HG03175 (cell line): ENCODE results near the gene FRMPD1.

Source experiments
- ATAC-seq: cut with Tn5 transposase; IDR thresholded peaks from one replicate; pipeline ENCODE4 v1.9.1; 2021; ENCODE audit warnings: mild to moderate bottlenecking, moderate library complexity; ENCODE audit not compliant: unreplicated experiment

FRMPD1 gene

DNA sequence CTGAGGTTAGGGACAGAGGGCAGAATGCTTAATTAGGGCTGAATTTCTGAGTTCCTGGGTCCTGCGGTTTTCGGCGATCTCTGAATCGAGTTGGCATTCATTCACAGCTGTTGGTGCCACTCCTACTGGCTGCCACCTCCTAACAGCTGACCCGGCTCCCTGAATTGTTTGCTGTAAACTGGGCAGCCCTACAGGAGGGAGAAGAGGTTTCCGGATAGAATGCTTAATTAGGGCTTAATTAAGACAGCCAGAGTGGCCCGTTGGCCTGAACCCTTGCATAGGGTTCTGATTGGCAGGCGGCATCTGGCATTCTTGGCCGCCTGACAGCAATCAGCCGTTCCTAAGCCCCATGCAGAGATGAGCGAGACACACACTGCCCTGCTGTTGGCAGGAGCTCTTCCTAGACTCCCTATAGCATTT lies 25.7 kb downstream of the FRMPD1 start:
- no peak for ATAC-seq

DNA sequence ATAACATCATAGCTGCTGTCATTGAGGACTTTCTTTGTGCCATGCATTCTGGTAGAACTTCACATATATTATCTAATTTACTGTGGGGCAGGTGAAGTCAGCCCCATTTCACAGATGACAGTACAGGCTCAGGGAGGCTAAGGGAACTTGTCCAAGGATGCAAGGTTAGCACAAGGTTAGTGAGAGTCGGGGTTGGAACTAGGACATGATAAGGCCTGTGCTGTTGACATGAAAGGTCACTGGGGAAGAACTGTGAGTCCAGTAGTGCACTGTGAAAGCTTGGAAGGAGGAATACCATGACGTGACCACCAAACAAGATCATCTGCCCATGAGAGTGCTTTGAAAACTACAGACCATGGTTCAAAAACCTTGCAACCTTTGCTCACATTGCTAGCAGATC lies 26.7 kb downstream of the FRMPD1 start:
- no peak for ATAC-seq

DNA sequence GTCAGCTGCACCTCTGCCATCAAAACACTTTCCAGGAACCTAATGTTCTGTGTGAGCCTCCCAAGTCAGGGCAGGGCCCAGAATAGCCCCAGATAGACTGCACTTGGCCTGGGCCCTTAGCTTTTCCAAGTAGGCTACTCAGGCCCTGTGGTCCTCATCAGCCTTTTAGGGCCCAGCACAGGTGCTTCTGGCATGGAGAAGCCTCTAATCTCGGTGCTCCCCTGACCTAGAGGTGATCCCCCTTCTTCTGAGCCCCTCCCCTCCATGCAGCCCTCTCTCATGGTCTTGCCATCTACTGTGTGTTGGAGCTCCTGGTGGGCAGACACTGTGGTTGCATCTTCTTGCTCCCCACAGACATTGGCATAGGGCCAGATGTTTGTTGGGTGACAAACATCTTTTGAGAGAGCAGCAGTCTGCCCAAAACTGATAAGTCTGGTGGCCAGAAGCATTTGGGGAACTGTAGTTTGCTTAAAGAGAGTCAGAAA lies 28.1 kb downstream of the FRMPD1 start:
- no peak for ATAC-seq

DNA sequence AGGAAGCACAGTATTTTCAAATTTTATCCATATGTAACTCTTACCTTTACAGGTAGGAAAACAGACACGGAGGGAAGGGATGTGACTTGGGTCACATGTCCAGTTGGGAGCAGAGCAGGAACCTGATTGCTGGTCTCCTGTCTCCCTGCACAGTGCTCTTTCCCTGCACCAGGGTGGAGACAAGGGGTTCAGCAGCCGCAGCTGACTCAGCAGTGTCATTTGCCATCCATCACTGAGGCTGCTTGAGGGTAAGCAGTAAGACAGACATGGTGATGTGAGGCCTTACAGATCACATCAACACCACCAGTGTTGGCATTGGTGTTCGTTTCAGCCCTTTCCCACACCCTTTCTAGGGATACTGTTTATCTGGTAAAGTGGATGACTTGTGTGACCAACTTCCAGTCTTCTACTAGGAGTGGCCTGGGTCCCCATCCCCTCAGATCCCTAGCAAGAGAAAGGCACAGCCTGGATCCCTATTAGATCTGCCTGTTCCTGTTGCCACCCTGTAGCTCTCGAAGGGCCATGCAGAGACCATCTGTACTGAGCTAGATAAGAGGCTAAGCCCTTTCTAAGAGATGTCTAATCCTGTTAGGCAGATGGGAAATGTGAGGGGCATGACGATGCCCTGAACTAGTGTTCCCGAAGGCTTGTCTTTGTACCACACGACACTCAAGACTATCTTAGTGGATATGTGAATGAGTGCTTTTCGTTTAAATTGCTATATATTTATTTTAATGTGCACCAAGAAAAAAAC lies 29.1 kb downstream of the FRMPD1 start:
- ATAC-seq: no peak

DNA sequence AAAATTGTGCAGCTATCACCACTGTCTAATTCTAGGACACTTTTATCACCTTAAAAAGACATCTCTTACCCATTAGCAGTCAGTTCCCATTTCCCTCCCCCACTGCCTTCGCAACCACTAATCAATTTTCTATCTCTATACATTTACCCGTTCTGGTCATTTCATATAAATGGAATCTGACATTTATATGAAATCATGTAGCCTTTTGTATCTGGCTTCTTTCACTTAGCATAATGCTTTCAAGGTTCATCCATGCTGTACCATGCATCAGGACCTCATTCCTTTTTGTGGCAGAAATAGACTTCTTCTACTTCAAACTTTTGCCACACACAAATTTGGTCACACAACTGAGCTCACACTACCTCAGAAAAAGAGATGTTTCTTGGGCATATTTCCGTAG lies 32.2 kb downstream of the FRMPD1 start:
- ATAC-seq: no peak

DNA sequence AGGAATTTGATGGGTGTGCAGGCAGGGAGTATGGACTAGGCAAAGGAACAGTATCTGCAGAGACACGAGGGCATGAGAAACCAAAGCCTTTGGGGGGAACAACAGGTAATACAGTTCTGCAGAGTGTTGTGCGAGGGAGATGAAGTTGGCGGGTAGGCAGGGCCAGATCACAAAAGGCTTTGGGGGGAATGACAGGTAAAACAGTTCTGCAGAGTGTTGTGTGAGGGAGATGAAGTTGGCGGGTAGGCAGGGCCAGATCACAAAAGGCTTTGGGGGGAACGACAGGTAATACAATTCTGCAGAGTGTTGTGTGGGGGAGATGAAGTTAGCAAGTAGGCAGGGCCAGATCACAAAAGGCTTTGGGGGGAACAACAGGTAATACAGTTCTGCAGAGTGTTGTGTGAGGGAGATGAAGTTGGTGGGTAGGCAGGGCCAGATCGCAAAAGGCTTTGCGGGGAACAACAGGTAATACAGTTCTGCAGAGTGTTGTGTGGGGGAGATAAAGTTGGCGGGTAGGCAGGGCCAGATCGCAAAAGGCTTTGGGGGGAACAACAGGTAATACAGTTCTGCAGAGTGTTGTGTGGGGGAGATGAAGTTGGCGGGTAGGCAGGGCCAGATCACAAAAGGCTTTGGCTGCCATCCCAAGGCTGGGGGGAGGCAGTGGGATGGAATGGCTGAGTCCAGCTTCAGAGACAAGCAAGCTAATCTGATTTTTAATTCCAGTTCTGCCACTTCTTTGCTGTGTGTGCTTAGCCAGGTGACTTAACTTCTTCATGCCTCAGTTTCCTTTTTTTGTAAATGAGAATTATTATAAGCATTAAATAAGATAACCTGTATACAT lies 33.0 kb downstream of the FRMPD1 start:
- ATAC-seq: no peak

DNA sequence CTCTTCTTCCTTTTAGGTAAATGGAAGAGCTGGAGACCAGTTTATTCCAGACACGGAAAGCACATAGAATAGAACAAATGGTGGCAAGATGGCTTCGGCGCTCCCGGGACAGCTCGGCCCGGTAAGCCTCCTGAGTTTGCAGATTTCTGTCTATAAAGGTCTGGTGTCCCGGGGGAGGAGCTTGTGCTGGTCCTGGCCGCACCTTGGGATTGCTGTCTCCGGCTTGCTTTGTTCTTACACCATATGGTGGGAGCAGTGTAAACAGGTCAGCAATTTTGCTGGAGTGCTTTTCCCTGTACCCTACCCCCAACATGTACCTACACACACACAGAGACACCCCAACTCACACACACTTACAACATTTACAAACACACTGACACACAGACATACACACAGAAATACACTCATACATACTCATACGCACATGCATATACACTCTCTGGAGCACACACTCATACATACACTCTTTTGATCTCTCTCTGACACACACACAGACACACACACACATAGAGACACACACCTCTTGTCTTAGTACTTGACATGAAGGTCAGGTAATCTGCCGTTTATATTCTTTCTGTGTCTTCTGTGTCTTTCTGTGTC lies 42.0 kb downstream of the FRMPD1 start:
- no peak for ATAC-seq

DNA sequence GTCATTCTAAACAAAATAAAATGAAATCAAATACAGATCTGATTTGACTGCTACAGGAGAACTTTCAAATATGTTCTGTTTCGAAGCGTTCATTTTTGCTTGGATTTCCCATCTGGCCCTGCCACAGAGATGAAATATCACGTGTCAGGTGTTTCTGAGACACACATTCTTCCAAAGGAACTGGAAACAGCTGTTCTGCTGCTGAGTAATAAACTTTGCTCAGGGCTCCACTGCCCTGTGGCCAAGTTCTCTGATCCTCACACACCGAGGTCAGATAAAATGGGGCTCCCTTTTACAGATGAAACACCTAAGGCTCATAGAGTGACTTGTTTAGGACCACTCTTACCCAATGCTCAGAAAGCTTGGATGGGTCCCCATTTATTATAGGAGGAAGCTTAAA lies 42.5 kb downstream of the FRMPD1 start:
- no peak for ATAC-seq

DNA sequence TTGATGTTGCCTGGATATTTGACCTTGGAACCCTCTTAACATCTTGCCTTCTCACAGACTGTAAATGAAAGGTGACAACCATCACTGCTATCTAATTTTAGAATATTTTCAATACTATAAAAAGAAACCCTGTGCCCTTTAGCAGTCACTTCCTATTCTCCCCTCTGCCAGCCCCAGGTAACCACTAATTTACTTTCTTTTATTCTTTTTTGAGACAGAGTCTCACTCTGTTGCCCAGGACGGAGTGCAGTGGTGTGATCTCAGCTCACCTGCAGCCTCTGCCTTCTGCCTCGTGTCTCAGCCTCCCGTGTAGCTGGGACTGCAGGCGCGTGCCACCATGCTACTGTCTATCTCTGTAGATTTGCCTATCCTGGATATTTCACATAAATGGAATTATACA lies 43.6 kb downstream of the FRMPD1 start:
- ATAC-seq: no peak

DNA sequence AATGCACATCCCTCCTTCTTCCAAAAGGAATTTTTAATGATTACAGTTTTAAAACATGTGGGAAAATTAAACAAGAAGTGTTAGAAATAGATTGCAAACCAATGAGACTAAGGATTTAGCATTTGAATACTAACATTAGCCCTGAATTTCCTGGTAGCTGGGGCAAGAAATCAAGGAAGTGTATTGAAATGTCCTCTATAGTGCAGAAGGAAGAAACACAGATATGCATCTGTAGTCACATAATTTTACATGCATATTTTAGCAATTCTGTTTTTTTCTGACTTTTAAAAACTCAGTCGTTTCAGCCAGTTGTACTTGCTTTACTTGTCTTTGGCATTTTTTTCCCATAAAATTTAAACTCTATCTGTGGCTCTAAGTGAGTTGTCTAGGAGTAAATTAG lies 45.8 kb downstream of the FRMPD1 start:
- ATAC-seq: no peak

DNA sequence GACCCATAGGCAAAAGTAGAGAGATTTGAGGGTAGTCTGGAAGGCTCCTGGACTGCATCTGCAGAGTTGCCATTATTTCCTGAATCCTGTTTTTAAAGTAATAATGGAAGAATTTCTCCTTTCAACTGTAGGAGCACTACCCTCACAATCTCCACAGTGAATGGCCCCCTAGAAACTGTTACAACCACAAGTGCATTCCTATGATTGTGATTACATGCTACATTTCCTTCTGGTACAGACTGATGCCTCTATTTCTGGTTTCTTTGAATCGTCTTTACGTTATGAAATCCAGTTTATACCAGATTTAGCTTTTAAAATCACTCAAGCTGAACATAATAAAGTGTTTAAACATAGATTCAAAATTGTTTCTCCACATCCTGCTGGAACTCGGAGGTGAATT lies 49.4 kb downstream of the FRMPD1 start:
- no peak for ATAC-seq

DNA sequence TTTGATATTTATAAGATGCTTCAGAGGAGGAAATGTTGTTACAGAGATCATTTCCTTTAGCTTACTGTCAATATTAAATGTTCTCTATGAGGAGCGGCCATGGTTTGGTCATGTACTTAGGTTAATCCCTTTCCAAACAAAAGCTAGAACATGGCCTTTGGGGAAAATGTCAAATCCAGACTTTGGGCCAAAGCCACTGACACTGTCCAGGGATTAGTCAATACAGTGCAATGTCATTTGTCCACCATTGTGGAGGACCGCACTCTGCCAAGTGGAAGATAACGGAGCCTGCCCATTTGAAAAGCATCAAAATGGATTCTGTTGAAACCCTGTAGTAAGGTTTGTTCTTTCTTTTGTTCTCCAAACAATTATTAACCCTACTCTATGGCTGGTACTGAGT lies 50.1 kb downstream of the FRMPD1 start:
- no peak for ATAC-seq

DNA sequence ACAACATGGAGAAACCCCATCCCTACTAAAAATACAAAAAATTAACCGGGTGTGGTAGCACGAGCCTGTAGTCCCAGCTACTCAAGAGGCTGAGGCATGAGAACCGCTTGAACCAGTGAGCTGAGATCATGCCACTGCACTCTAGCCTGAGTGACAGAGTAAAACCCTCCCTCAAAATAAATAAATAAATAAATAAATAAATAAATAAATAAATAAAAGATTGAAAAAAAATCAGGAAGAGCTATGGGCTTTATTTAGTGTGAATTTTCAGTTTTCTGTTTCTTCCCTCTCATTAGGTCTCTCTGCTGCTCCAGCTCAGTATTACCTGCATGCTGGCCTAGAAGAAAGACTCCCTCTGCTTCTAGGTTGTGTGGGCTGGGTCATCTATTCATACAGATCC lies 55.0 kb downstream of the FRMPD1 start:
- ATAC-seq: no peak

DNA sequence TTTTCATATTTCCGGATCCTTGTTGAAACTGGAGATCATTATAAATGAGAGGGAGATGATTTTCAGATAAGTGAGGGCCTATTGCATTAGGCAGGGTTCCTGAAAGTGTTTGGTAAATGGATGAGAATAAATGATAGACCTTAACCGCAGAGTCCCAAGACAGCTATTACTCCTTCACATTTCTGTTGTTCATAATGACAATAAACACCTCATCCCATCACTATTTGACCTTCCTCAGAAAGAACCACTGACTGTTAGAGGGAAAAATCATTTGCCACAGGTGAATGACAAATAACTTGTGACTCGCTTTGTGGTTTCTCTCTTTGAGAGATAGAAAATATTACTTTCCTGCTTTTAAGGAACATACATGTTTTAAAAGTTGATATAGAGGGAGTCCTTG lies 55.5 kb downstream of the FRMPD1 start:
- ATAC-seq: no peak

DNA sequence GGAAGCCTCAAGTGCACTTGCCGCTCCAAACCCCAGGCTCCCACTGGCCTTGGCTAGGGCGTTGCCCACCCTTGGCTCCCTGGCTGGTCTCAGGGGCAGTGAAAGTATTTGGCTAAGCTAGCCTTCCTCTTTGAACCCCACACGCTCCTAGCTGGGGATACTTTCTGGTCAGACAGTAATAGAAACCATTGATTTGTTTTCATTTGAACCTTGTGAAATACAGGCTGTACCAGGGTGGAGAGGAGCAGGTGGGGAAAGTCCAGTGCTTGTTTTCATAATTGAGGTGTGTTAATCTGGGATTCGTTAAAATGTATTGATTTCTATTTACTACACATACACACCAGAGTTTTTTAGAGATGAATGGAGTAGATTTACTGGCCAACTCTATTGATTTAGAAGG lies 57.0 kb downstream of the FRMPD1 start:
- no peak for ATAC-seq

DNA sequence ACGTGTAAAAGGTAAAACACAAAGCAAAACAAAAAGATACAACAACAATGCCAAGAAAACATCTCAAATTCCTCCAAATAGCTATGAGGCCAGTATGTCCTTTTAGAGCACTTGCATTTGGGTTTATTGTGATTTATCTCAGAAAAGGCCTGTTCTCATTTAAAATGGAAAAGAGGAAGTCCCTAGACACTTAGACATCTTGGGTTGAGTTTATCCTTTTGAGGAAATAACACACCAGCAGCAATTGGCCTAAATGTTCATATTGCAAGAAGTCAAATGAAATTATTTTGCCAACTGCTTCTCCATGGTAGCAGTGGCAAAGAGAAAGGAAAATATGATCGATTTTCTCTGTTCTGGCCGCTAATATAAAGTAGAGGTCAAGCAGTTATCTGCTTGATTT lies 59.3 kb downstream of the FRMPD1 start:
- no peak for ATAC-seq

DNA sequence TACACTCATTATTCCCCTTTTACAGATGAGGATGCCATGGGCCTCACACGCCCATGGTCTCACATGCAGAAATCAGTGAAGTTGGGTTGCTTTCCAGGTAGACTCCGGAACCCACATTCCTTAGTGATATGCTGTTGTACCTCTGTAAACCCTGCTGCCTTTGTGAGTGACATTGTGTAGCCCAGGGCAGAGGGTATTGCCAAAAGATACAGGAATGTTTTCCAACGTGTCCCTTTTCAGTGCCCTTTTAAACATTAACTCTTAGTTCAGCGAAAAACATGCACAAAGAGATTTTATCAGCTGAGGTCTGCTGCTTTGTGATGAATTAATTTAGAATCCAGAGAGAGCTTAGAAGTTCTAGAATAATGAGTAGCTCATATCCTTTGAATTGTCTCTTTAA lies 64.5 kb downstream of the FRMPD1 start:
- no peak for ATAC-seq

DNA sequence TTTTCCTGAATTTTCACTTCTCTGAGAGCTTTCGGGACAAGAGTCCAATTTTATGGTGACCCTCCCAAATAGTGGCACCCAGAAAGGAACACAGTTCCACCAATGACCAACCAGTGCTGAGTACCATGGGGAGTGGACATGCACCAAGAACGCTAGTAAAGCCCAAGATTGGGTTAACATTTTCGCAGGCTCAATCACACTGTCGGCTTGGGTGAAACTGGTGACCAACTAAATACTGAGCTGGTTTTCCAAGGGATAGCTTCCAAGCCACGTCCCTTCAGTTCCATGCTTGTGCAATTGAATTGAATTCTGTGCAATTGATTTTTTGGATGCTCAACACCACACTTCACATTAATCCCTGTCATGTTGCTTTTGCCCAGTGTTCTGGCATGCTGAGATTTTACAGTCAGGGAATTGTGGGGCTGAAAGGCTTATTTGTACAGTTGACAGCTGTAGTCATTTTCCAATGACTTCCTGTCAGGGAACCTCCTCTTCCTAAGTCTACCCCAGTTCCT lies 65.3 kb downstream of the FRMPD1 start:
- ATAC-seq: no peak

DNA sequence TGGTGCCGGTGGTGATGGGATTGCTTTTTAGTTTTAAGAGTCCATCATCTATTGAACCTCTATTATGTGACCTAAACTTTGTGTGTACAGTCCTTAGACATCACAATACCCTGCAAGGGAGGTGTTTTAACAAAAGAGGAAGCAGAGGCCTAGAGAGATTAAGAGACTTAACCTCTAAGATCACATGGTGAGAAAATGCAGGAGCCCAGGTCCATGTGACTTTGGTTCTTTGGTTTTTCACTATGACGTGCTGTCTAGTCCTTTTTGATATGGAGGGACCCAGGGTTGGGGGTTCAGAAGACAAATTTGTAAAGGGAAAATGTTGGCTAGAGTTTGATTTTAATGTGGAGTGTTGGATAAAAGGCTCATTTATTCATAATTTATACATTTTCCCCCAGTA lies 68.8 kb downstream of the FRMPD1 start:
- no peak for ATAC-seq

DNA sequence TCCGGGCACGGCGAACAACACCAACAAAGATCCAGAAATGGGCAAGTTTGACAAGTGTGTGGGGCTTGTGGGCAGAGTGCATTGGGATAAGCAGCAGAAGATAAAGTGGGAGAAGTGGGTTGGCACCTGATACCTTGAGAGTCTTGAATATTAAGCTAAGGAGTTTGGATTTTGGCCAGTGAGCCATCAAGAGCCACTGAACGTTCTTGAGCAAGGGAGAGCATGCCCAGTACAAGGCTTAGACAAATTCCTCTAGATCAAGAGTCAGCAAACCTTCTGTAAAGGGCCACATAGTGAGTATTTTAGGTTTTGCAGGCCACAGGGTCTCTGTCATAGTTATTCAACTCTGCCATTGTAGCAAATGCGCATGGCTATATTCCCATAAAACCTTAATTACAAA lies 76.3 kb downstream of the FRMPD1 start:
- no peak for ATAC-seq

DNA sequence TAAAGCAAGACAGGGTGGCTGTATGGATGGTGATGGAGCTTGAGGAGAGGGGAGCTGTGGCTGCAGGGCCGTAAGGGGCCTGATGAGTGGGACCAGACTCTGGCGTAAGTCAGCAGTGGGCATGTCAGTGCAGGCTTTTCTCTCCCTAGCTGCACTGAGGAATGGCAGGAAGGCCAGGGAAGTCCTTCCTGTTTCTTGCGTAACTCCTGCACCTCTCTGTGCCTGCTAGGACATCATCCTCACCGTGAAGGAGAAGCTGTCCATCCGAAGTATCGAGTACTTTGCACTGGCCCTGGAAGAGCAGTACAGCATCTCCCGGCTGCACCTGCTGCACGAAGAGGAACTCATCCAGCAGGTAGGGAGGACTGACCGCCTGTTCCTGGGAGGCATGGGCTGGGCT lies 78.7 kb downstream of the FRMPD1 start:
- ATAC-seq: no peak

DNA sequence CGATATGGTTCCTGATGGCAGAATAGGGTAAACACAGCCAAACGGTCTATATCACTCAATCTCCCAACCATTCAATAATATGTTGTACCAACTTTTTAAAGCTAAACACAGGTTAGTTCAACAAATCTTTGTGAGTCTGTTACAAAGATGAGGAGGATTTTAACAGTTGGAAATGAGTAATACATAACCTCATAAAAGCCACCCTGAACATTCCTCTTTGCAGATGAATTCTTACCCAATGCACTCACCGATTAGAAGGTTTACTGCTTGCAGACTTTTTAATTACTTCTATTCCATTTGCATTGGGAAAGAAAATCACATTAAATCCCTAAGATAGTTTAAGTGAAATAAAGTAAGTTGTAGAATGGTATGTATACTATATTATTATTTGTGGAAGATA lies 79.5 kb downstream of the FRMPD1 start:
- no peak for ATAC-seq
